ENCODE results near the gene CASS4. TPM values are rescaled to one million over a fixed set of nuclear protein-coding genes. Genes with fewer than 3 reads are reported as not detected.

Gene CASS4
- total RNA-seq, 1 experiment from 2014 or later = 0.64 TPM

- no peaks in the 10 kb centered on the region for H3K36me3 Mint-ChIP-seq (ENCODE audit: insufficient read depth, unreplicated experiment)
- no peaks in the 10 kb centered on the region for H3K27me3 Mint-ChIP-seq (ENCODE audit: insufficient read depth, unreplicated experiment)
- peaks cover 11% of the 10 kb centered on the region for H3K4me1 ChIP-seq
- no peak overlapping the region for H3K4me3 ChIP-seq (ENCODE audit: low read depth, low read length)
- H3K9me3 Mint-ChIP-seq (ENCODE audit: unreplicated experiment) = no peaks in the 10 kb centered on the region
- no peaks in the 10 kb centered on the region for H3K36me3 ChIP-seq (ENCODE audit: control insufficient read depth, insufficient read depth, low read length)
- H3K27me3 ChIP-seq (replicated peaks; ENCODE audit: control insufficient read depth, insufficient read depth, low read length) = no peaks in the 10 kb centered on the region
- H3K27ac Mint-ChIP-seq (ENCODE audit: unreplicated experiment) = no peak overlapping the region
- CTCF ChIA-PET = no interaction called here
- no peaks in the 10 kb centered on the region; the same call in 1 of the 2 replicates for H3K9me3 ChIP-seq
- no peak overlapping the region for H3K4me3 Mint-ChIP-seq (ENCODE audit: unreplicated experiment)
- BruUV-seq (replicated peaks) = no TSS peak
- intact Hi-C loops (cut with micrococcal nuclease; ENCODE audit: unreplicated experiment) = no loop called here
- POLR2A ChIA-PET = no interaction called here
- H3K4me1 Mint-ChIP-seq (ENCODE audit: low read depth, unreplicated experiment) = peaks cover 19% of the 10 kb centered on the region
- no peak for DNase-seq
- TF ChIP-seq CTCF (IDR thresholded peaks at IDR 0.05; ENCODE audit: insufficient read depth in 1 of 2, low read depth in 1 of 2, low read length in 1 of 2, severe bottlenecking in 1 of 2, unreplicated experiment in 1 of 2) = no peak
Observed at GRCh38 chr20:56433880-56434255, 21.8 kb downstream of the CASS4 start.

- no peak overlapping the region for H3K4me3 ChIP-seq (ENCODE audit: low read depth, low read length)
- no TSS peak for BruUV-seq (replicated peaks)
- H3K9me3 ChIP-seq = no peaks in the 10 kb centered on the region
- TF ChIP-seq CTCF (IDR thresholded peaks at IDR 0.05; ENCODE audit: insufficient read depth in 1 of 2, low read depth in 1 of 2, low read length in 1 of 2, severe bottlenecking in 1 of 2, unreplicated experiment in 1 of 2) = no peak
- H3K36me3 ChIP-seq (ENCODE audit: control insufficient read depth, insufficient read depth, low read length) = no peaks in the 10 kb centered on the region
- intact Hi-C loops (cut with micrococcal nuclease; ENCODE audit: unreplicated experiment) = no loop called here
- H3K4me3 Mint-ChIP-seq (ENCODE audit: unreplicated experiment) = no peak overlapping the region
- no peaks in the 10 kb centered on the region for H3K27me3 Mint-ChIP-seq (ENCODE audit: insufficient read depth, unreplicated experiment)
- ChIA-PET POLR2A (no interaction called here), CTCF (no interaction called here)
- no peaks in the 10 kb centered on the region for H3K9me3 Mint-ChIP-seq (ENCODE audit: unreplicated experiment)
- H3K4me1 Mint-ChIP-seq (ENCODE audit: low read depth, unreplicated experiment) = no peaks in the 10 kb centered on the region
- H3K27me3 ChIP-seq (replicated peaks; ENCODE audit: control insufficient read depth, insufficient read depth, low read length) = no peaks in the 10 kb centered on the region
- no peak overlapping the region for H3K27ac Mint-ChIP-seq (ENCODE audit: unreplicated experiment)
- 0 out of 2 replicates have a peak, but pooled peaks cover 6% of the 10 kb centered on the region for H3K4me1 ChIP-seq
- DNase-seq = no peak
- no peaks in the 10 kb centered on the region for H3K36me3 Mint-ChIP-seq (ENCODE audit: insufficient read depth, unreplicated experiment)
Observed at GRCh38 chr20:56437196-56437960, 25.3 kb downstream of the CASS4 start.

DNA sequence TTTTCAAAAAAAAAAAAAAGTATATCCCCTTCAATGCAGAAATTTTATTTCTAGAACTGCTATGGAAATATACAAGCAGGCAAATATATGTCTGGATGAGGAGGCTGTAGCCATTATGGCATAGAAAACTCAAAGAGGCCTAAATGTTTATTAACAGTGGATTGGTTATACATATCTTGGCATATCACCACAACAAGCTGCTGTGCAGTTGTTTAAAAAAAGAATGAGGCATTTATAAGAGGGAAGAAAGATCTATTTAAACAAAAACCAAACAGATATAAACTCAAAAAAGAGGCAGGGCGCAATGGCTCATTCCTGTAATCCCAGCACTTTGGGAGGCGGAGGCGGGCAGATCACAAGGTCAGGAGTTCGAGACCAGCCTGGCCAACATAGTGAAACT is 26.2 kb downstream of the CASS4 start:
- H3K4me3 Mint-ChIP-seq (ENCODE audit: unreplicated experiment) = no peak overlapping the region
- H3K27me3 Mint-ChIP-seq (ENCODE audit: insufficient read depth, unreplicated experiment) = no peaks in the 10 kb centered on the region
- Histone ChIP-seq H3K4me3 (ENCODE audit: low read depth, low read length) (no peak overlapping the region), H3K9me3 (no peaks in the 10 kb centered on the region), H3K4me1 (0 out of 2 replicates have a peak, but pooled peaks cover 6% of the 10 kb centered on the region), H3K36me3 (ENCODE audit: control insufficient read depth, insufficient read depth, low read length) (no peaks in the 10 kb centered on the region), H3K27me3 (replicated peaks; ENCODE audit: control insufficient read depth, insufficient read depth, low read length) (no peaks in the 10 kb centered on the region)
- ChIA-PET CTCF (no interaction called here), POLR2A (no interaction called here)
- H3K36me3 Mint-ChIP-seq (ENCODE audit: insufficient read depth, unreplicated experiment) = no peaks in the 10 kb centered on the region
- no peak overlapping the region for H3K27ac Mint-ChIP-seq (ENCODE audit: unreplicated experiment)
- intact Hi-C loops (cut with micrococcal nuclease; ENCODE audit: unreplicated experiment) = no loop called here
- no TSS peak for BruUV-seq (replicated peaks)
- H3K4me1 Mint-ChIP-seq (ENCODE audit: low read depth, unreplicated experiment) = no peaks in the 10 kb centered on the region
- no peaks in the 10 kb centered on the region for H3K9me3 Mint-ChIP-seq (ENCODE audit: unreplicated experiment)
- no peak for TF ChIP-seq CTCF (IDR thresholded peaks at IDR 0.05; ENCODE audit: insufficient read depth in 1 of 2, low read depth in 1 of 2, low read length in 1 of 2, severe bottlenecking in 1 of 2, unreplicated experiment in 1 of 2)
- no peak for DNase-seq
